Activated CD8-positive, alpha-beta memory T cell treated with anti-CD3 and anti-CD28 coated beads, Interleukin-2, amount 10 ng/mL, durations not matched to agents 7 days and 5 days (primary cell): ENCODE measurements around the gene ANTXR1. TPM values are rescaled to one million over a fixed set of nuclear protein-coding genes. Genes with fewer than 3 reads are reported as not detected.

Source experiments
- ATAC-seq: fragments of 150-1000 bp; cut with Tn5 transposase; one replicate; pipeline ENCODE4 v1.10.0; 2021; ENCODE audit warnings: moderate library complexity
- CTCF ChIA-PET: fragments of 350-600 bp; sonication (Branson Sonifier 250); formaldehyde crosslinking; loops from one replicate; lab custom pipeline; 2021; ENCODE audit warnings: antibody characterized with exemption; lab: Charles Lee
- DNase-seq: peaks from one replicate; pipeline ENCODE4 v3.0.0-alpha.2; 2020
- H3K27ac Mint-ChIP-seq: one replicate; pipeline ENCODE4 v1.8.0; 2021; ENCODE audit warnings: mild to moderate bottlenecking, mixed read lengths
- H3K27me3 Mint-ChIP-seq: one replicate; pipeline ENCODE4 v1.8.0; 2021; ENCODE audit warnings: mixed read lengths
- H3K36me3 Mint-ChIP-seq: one replicate; pipeline ENCODE4 v1.8.0; 2021; ENCODE audit warnings: mild to moderate bottlenecking, mixed read lengths
- H3K4me1 Mint-ChIP-seq: one replicate; pipeline ENCODE4 v1.8.0; 2021; ENCODE audit warnings: mixed read lengths
- H3K4me3 Mint-ChIP-seq: one replicate; pipeline ENCODE4 v1.8.0; 2021; ENCODE audit warnings: mild to moderate bottlenecking, moderate library complexity, mixed read lengths
- H3K9me3 Mint-ChIP-seq: one replicate; pipeline ENCODE4 v1.8.0; 2022; ENCODE audit warnings: low read depth, mixed read lengths
- total RNA-seq, 2 experiments: library from RNA; stranded (reverse); gene quantifications; one replicate each; pipeline ENCODE4 v1.2.3, GENCODE V29; 2021

The ANTXR1 gene
- total RNA-seq, 2 experiments from 2014 or later: 0.23 TPM; not detected in 1

DNA sequence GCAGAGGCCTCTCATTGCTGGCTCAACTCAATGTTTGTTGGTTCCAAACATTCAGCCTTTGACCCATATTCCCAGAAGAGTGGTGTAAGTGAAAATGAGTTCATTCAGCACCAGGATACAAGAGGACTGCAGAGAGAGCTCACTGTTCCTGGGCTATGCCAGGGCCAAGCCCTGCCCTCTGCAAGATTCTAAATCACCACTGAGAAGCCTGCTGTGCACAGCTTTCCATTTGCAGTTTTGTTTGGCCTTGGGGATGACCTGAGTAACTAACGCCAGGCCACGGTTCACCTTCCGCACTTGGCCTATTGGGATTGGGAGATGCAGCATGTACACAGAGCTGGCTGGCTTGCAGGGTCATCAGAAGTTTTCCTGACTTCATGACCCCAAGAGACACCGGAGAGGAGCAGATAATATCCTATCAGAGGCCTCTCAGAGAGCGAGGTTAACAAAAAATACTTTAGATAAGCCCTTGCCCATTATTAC is 25.9 kb upstream of the ANTXR1 start:
- CTCF ChIA-PET: no interaction called here
- no peaks in the 10 kb centered on the region for H3K9me3 Mint-ChIP-seq
- H3K4me1 Mint-ChIP-seq: no peaks in the 10 kb centered on the region

GRCh38 chr2:68989035-68989434 is 23.9 kb upstream of the ANTXR1 start:
- DNase-seq: no peak
- CTCF ChIA-PET: no interaction called here
- Mint-ChIP-seq H3K9me3 (no peaks in the 10 kb centered on the region), H3K4me3 (no peak overlapping the region), H3K27me3 (peaks cover 49% of the 10 kb centered on the region), H3K4me1 (no peaks in the 10 kb centered on the region), H3K36me3 (no peaks in the 10 kb centered on the region), H3K27ac (no peak overlapping the region)
- no peak for ATAC-seq

More for the DNA sequence above, 25.9 kb upstream of the ANTXR1 start:
- Mint-ChIP-seq H3K36me3 (no peaks in the 10 kb centered on the region), H3K27ac (no peak overlapping the region), H3K27me3 (peaks cover 36% of the 10 kb centered on the region), H3K4me3 (no peak overlapping the region)
- DNase-seq (no peak), ATAC-seq (no peak)

GRCh38 chr2:68992341-68992740 is 20.6 kb upstream of the ANTXR1 start:
- H3K36me3 Mint-ChIP-seq: no peaks in the 10 kb centered on the region
- DNase-seq (no peak), ATAC-seq (no peak)
- H3K27ac Mint-ChIP-seq: no peak overlapping the region
- H3K4me3 Mint-ChIP-seq: no peak overlapping the region
- no peaks in the 10 kb centered on the region for H3K4me1 Mint-ChIP-seq
- H3K27me3 Mint-ChIP-seq: peaks cover 56% of the 10 kb centered on the region
- no peaks in the 10 kb centered on the region for H3K9me3 Mint-ChIP-seq
- CTCF ChIA-PET: no interaction called here

GRCh38 chr2:68992933-68993332 is 20.0 kb upstream of the ANTXR1 start:
- H3K36me3 Mint-ChIP-seq: no peaks in the 10 kb centered on the region
- no peak for ATAC-seq
- no peaks in the 10 kb centered on the region for H3K4me1 Mint-ChIP-seq
- DNase-seq: no peak
- CTCF ChIA-PET: no interaction called here
- peaks cover 56% of the 10 kb centered on the region for H3K27me3 Mint-ChIP-seq
- no peaks in the 10 kb centered on the region for H3K9me3 Mint-ChIP-seq
- no peak overlapping the region for H3K27ac Mint-ChIP-seq
- no peak overlapping the region for H3K4me3 Mint-ChIP-seq

DNA sequence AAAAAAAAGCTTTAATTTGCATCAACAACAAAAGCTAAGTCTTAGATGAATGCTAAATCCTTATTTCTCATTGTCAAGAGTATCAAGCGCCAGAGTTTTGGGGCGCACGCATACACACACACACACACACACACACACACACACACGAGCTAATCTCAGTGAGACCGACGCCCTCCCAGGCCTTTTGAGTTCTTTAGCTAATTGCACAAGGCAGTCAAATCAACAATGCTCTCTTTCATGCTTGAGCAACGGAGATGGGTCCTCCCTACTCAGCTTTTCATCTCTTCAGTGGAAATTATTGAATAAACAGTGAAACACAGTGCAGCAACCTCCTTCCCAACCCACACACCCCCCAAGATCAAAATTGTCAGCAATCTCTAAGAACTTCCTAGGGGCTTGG is 19.3 kb upstream of the ANTXR1 start:
- peaks cover 55% of the 10 kb centered on the region for H3K27me3 Mint-ChIP-seq
- no peaks in the 10 kb centered on the region for H3K36me3 Mint-ChIP-seq
- no peak for ATAC-seq
- H3K4me1 Mint-ChIP-seq: no peaks in the 10 kb centered on the region
- no peak overlapping the region for H3K4me3 Mint-ChIP-seq
- H3K27ac Mint-ChIP-seq: no peak overlapping the region
- no peaks in the 10 kb centered on the region for H3K9me3 Mint-ChIP-seq
- CTCF ChIA-PET: no interaction called here
- DNase-seq: no peak

DNA sequence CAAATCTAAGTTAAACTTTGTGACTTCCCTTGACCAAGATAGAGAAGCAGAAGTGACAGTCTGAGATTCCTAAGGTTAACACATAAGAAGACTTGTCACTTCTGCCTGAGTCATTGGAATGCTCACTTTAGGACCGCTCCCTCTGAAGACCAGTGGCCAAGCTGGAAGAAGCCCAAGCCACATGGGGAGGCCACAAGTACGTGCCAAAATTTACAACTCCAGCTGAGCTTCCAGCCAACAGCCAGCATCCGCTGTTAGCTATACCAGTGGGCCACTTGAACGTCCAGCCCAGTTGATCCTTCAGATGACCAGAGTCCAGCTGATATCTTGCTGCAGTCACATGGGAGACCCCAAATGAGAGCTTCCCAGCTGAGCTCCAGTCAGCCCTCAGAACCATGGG is 18.1 kb upstream of the ANTXR1 start:
- no peaks in the 10 kb centered on the region for H3K4me1 Mint-ChIP-seq
- DNase-seq (no peak), ATAC-seq (no peak)
- CTCF ChIA-PET: no interaction called here
- no peaks in the 10 kb centered on the region for H3K36me3 Mint-ChIP-seq
- H3K27me3 Mint-ChIP-seq: peaks cover 57% of the 10 kb centered on the region
- H3K4me3 Mint-ChIP-seq: no peak overlapping the region
- no peak overlapping the region for H3K27ac Mint-ChIP-seq
- no peaks in the 10 kb centered on the region for H3K9me3 Mint-ChIP-seq

DNA sequence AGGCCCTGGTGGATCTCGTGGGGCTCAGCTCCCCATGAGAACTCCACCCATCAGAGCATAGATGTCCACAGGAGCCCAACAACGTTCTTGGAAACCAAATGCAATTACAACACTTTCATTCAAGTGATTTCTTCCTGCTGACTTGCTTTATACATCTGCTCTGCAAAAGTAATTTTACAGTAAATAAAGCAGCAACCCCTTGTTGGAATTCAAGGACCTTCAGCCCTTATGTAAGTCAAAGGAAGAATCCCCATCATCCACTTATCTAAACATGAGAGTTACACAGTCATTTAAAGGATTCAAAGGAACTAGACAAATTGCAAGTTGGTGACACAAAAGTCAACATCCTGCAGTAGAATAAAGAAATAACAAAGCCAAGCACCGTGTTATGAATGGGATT is 17.1 kb upstream of the ANTXR1 start:
- ATAC-seq: no peak
- CTCF ChIA-PET: no interaction called here

GRCh38 chr2:68997401-68997800 is 15.6 kb upstream of the ANTXR1 start:
- CTCF ChIA-PET: interaction anchor here (1.0 kb wide), 1 partner anchor 72 kb away, joined by 3 read pairs; no protein-coding TSS in a partner anchor
- ATAC-seq (no peak), DNase-seq (no peak)
- no peaks in the 10 kb centered on the region for H3K9me3 Mint-ChIP-seq
- H3K27me3 Mint-ChIP-seq: peaks cover 64% of the 10 kb centered on the region
- no peaks in the 10 kb centered on the region for H3K4me1 Mint-ChIP-seq
- H3K4me3 Mint-ChIP-seq: no peak overlapping the region
- H3K27ac Mint-ChIP-seq: no peak overlapping the region
- H3K36me3 Mint-ChIP-seq: no peaks in the 10 kb centered on the region

More for the DNA sequence above, 17.1 kb upstream of the ANTXR1 start:
- Mint-ChIP-seq H3K36me3 (no peaks in the 10 kb centered on the region), H3K4me1 (no peaks in the 10 kb centered on the region), H3K27ac (no peak overlapping the region), H3K9me3 (no peaks in the 10 kb centered on the region), H3K27me3 (peaks cover 58% of the 10 kb centered on the region), H3K4me3 (no peak overlapping the region)
- no peak for DNase-seq

DNA sequence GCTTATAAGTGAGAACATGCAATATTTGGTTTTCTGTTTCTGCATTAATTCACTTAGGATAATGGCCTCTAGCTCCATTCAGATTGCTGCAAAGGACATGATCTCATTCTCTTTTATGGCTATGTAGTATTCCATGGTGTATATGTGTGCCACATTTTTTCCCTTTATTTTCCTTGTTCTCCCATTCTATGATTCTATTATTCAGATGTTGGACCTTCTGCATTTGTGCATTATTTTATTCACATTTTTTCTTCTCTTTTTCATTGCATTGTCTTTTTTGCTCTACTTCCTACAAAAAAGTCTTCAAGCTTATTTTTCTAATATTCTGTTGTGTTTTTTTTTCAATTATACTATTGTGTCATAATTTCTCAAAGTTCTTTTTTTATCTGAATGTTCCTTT is 11.1 kb upstream of the ANTXR1 start:
- no peak for ATAC-seq
- no peak for DNase-seq
- no peak overlapping the region for H3K27ac Mint-ChIP-seq
- no peaks in the 10 kb centered on the region for H3K9me3 Mint-ChIP-seq
- no peak overlapping the region for H3K4me3 Mint-ChIP-seq
- CTCF ChIA-PET: no interaction called here
- H3K27me3 Mint-ChIP-seq: peaks cover 59% of the 10 kb centered on the region
- H3K36me3 Mint-ChIP-seq: no peaks in the 10 kb centered on the region
- H3K4me1 Mint-ChIP-seq: no peaks in the 10 kb centered on the region

- ATAC-seq (no peak), DNase-seq (no peak)
- peaks cover 65% of the 10 kb centered on the region for H3K27me3 Mint-ChIP-seq
- no peaks in the 10 kb centered on the region for H3K9me3 Mint-ChIP-seq
- no peak overlapping the region for H3K4me3 Mint-ChIP-seq
- H3K36me3 Mint-ChIP-seq: no peaks in the 10 kb centered on the region
- no peaks in the 10 kb centered on the region for H3K4me1 Mint-ChIP-seq
- no peak overlapping the region for H3K27ac Mint-ChIP-seq
- CTCF ChIA-PET: interaction anchor here (1.0 to 1.1 kb wide), 2 partner anchors 9 to 303 kb away, joined by 4 to 5 read pairs; partner anchors contain the start of gene ANTXR1
These were observed 9.2 kb upstream of the ANTXR1 start for GRCh38 chr2:69003731-69004130.

DNA sequence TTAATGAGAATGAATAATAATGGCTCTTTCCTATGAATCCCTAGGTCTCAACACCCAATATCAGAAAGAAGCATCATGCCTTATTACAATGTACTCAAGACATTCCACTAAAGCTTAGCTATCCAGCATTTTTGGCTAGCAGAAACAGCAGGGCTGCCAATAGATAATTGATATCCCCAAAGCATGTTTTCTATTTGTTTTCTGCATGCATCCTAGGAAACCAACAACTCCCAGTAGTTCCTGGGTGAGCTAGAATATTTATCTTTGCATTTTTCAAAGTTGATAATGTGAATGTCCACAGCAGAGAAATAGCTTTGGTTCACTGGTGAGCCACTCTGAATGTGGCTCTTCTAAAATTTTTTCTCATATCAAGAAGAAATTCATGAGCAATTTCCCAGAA is 5.8 kb upstream of the ANTXR1 start:
- CTCF ChIA-PET: interaction anchor here (1.1 kb wide), 1 partner anchor 64 kb away, joined by 4 read pairs; no protein-coding TSS in a partner anchor
- ATAC-seq (no peak), DNase-seq (no peak)
- H3K9me3 Mint-ChIP-seq: no peaks in the 10 kb centered on the region
- H3K27me3 Mint-ChIP-seq: peaks cover 68% of the 10 kb centered on the region
- no peak overlapping the region for H3K4me3 Mint-ChIP-seq
- no peaks in the 10 kb centered on the region for H3K4me1 Mint-ChIP-seq
- H3K27ac Mint-ChIP-seq: no peak overlapping the region
- no peaks in the 10 kb centered on the region for H3K36me3 Mint-ChIP-seq

DNA sequence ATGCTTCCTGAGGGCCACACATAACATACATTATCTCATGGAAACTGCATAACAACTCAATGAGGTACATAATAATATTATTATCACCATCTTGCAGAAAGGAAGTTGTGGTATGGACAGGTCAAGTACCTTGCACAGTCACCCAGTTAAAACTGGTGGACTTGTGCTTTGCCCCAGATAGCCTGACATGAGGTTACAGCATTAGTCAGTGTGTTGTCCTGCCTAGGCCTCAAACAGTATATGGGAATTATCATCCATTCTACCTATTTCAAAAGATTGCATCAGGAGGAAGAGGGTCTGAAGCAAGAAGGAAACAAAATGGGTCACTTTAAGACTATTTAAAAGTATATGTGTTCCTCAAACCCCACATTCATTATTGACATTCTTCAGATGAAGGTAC is 5.4 kb upstream of the ANTXR1 start:
- Mint-ChIP-seq H3K9me3 (no peaks in the 10 kb centered on the region), H3K27ac (no peak overlapping the region), H3K27me3 (peaks cover 68% of the 10 kb centered on the region), H3K36me3 (no peaks in the 10 kb centered on the region), H3K4me3 (no peak overlapping the region), H3K4me1 (peaks cover 3% of the 10 kb centered on the region)
- CTCF ChIA-PET: interaction anchor here (1.1 kb wide), 1 partner anchor 64 kb away, joined by 4 read pairs; no protein-coding TSS in a partner anchor
- DNase-seq (no peak), ATAC-seq (no peak)

DNA sequence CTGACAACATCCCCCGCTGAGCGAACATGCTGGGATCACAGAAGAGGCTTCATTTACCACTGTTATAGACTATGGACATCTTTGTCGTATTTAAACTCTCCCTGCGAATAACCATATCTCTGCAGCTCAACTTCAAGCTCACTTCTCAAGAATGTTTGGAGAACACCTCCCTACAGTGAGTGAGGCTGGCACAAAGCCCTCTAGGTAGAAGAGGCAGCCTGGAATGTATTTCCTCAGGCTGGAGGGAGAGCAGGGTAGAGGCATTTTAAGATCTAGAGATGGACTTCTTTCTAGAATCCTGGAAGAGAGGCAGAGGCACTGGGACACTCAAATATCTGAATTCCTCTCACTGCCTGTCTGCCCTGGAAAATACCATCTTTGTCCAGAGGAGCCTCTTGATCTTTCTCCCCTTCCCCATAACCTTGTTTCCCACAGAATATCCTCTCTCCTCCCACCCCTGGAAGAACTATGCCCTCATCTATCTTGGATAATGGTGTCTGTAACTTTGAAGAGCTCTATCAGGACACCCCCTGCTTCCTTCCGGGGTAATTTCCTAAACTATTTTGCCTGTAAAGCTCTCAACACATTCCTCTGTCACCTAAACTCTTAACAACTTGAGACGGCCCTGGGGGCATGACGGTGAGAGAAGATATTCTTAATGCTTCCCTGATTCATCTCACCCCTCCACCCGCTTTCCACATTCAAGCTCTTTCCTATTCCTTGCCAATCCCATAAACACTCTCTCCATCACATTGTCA is 2.4 kb upstream of the ANTXR1 start:
- H3K4me1 Mint-ChIP-seq: peaks cover 17% of the 10 kb centered on the region
- H3K4me3 Mint-ChIP-seq: no peak overlapping the region
- ATAC-seq (no peak), DNase-seq (no peak)
- CTCF ChIA-PET: no interaction called here
- H3K36me3 Mint-ChIP-seq: no peaks in the 10 kb centered on the region
- no peaks in the 10 kb centered on the region for H3K9me3 Mint-ChIP-seq
- H3K27me3 Mint-ChIP-seq: peaks cover 83% of the 10 kb centered on the region
- H3K27ac Mint-ChIP-seq: no peak overlapping the region

GRCh38 chr2:69011611-69012157 is 1.3 kb upstream of the ANTXR1 start:
- ATAC-seq: no peak
- no peak overlapping the region for H3K27ac Mint-ChIP-seq
- H3K27me3 Mint-ChIP-seq: peaks cover 78% of the 10 kb centered on the region
- H3K36me3 Mint-ChIP-seq: no peaks in the 10 kb centered on the region
- CTCF ChIA-PET: no interaction called here
- H3K4me3 Mint-ChIP-seq: no peak overlapping the region
- H3K9me3 Mint-ChIP-seq: no peaks in the 10 kb centered on the region
- peaks cover 17% of the 10 kb centered on the region for H3K4me1 Mint-ChIP-seq
- DNase-seq: no peak
